GM19240 (cell line): ENCODE data around the gene THUMPD3.

ENCODE experiments used
- DNase-seq: peaks from one replicate; pipeline ENCODE4 v3.0.0; 2011; ENCODE audit warnings: low spot score; ENCODE audit not compliant: insufficient read length

Gene THUMPD3

GRCh38 chr3:9396632-9397331 lies 33.9 kb downstream of the THUMPD3 start:
- DNase-seq, result peak; percentile 47

- peak; percentile 81 for DNase-seq
Observed at GRCh38 chr3:9397332-9397905, 34.6 kb downstream of the THUMPD3 start, which contains the start of gene SETD5. Gene SETD5, plus strand, starts transcription at chr3:9397615. Its CDS starts 31,324 bp downstream, at chr3:9428939.

- no peak for DNase-seq
Observed at GRCh38 chr3:9397906-9398699, 35.2 kb downstream of the THUMPD3 start.

GRCh38 chr3:9398700-9399336 lies 36.0 kb downstream of the THUMPD3 start:
- peak; percentile 14 for DNase-seq

GRCh38 chr3:9399337-9399703 lies 36.5 kb downstream of the THUMPD3 start:
- DNase-seq, result no peak

GRCh38 chr3:9399746-9400145 lies 36.9 kb downstream of the THUMPD3 start:
- no peak for DNase-seq

- DNase-seq, result no peak
Observed at GRCh38 chr3:9400616-9401015, 37.8 kb downstream of the THUMPD3 start.

GRCh38 chr3:9401986-9402385 lies 39.1 kb downstream of the THUMPD3 start:
- no peak for DNase-seq

GRCh38 chr3:9402410-9403228 lies 39.8 kb downstream of the THUMPD3 start:
- no peak for DNase-seq

- DNase-seq, result no peak
Observed at GRCh38 chr3:9403463-9403862, 40.6 kb downstream of the THUMPD3 start.

- DNase-seq, result no peak
Observed at GRCh38 chr3:9404680-9405079, 41.8 kb downstream of the THUMPD3 start.

- DNase-seq, result no peak
Observed at GRCh38 chr3:9405756-9406155, 42.9 kb downstream of the THUMPD3 start.

GRCh38 chr3:9406856-9407626 lies 44.2 kb downstream of the THUMPD3 start:
- no peak for DNase-seq

GRCh38 chr3:9408061-9408460 lies 45.2 kb downstream of the THUMPD3 start:
- no peak for DNase-seq

GRCh38 chr3:9408546-9408945 lies 45.7 kb downstream of the THUMPD3 start:
- no peak for DNase-seq

- no peak for DNase-seq
Observed at GRCh38 chr3:9409981-9410854, 47.4 kb downstream of the THUMPD3 start.

GRCh38 chr3:9411302-9411701 lies 48.4 kb downstream of the THUMPD3 start:
- DNase-seq, result no peak

GRCh38 chr3:9412293-9412692 lies 49.4 kb downstream of the THUMPD3 start:
- DNase-seq, result no peak

- no peak for DNase-seq
Observed at GRCh38 chr3:9414826-9415225, 52.0 kb downstream of the THUMPD3 start.
